HS-5 (cell line): ENCODE measurements around the gene MTMR11.
A peak's percentile ranks its signal among the peaks of the same experiment; 100 is the strongest.
"Not testable (repeated sequence)": the region's sequence is repeated elsewhere in the genome, so short reads cannot be mapped to it uniquely, and the experiment has no call there.

Experiments
- DNase-seq: peaks from one replicate; pipeline ENCODE4 v3.0.0-alpha.2; 2012; ENCODE audit warnings: low read depth

MTMR11 gene

DNA sequence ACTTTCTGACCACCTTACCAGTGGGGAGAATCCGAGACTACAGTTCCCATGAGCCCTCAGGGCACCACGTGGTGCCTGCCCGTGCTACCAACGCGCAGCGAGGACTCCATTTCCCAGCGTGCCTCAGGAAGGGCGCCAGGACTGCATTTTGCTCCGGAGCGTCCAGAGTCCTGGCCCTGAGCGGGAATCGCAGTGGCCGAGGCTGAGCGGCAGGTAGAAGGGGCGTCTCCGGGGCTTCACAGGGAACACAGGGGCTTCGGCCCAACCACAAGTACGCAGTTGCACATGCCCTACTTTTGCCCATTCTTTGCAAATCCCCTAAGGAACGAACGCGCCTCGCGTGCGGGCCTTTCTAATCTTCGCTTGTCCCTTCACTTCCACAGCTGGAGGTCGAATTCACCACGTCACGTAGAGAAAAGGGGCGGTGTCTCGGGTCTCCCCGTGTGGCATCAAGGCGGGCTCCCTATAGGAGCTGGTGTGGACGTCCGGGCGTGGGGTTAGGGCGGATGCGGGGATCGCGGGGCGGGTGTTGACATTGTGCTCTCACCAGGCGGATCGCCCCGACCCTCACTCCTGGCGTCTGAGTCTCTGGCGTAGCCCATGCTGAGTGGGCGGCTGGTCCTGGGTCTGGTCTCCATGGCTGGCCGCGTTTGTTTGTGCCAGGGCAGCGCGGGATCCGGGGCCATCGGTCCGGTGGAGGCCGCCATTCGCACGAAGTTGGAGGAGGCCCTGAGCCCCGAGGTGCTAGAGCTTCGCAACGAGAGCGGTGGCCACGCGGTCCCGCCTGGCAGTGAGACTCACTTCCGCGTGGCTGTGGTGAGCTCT lies 37.0 kb downstream of the MTMR11 start, which contains the start of gene BOLA1:
BOLA1 (plus strand) TSS at position 109 of the 825 bp plus-strand sequence; CDS start at position 601, 492 bp downstream.
- DNase-seq = peak; percentile 86

GRCh38 chr1:149896575-149896974 lies 40.1 kb downstream of the MTMR11 start:
- no peak for DNase-seq

DNA sequence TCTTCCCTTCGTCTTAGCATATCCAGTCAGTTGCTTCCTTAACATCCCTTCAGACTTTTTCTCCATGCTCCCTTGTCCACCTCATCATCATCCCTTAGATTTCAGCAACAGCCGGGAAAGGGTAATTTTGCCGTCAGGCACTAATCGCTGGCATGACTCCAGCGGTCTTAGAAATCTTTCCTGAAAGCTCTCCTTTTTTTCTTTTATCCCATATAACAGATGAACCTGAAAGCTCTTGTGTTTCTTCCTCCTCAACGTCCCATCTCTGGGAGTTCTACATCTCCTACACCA lies 47.7 kb downstream of the MTMR11 start:
- peak; percentile 31 for DNase-seq

GRCh38 chr1:149888247-149888998 lies 48.3 kb downstream of the MTMR11 start:
- no peak for DNase-seq

DNA sequence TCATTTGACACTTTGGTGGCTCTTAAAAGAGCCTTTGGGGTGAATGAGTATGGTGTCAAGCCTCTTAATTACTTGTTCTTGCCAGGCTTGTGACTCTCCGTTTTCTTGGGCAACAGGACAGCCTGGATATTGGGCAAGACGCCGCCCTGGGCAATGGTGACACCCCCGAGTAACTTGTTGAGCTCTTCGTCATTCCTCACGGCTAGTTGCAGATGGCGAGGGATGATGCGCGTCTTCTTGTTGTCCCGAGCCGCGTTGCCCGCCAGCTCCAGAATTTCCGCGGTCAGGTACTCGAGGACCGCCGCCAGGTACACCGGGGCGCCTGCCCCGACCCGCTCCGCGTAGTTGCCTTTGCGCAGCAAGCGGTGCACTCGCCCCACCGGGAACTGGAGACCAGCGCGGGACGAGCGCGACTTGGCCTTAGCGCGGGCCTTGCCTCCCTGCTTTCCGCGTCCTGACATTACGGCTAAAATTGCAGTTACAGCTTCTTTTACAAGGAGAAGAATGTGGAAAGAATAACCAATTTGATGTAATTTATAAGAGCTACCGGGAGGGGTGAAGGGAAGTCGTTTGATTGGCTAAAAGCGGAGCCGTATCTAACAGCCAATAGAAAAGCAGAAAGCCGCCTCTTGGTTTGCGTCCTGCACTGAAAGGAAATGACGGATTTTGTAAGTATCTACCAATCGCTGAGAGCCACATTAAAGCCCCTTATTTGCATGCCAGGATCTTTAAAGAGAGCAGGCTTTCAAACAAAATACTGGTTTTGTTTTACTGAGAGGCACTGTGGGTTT lies 49.0 kb downstream of the MTMR11 start:
- DNase-seq = peak; percentile 95

GRCh38 chr1:149887196-149887455 lies 49.6 kb downstream of the MTMR11 start:
- DNase-seq = not testable (repeated sequence)

- DNase-seq = peak; percentile 98
Measured at GRCh38 chr1:149886396-149887195, 50.1 kb downstream of the MTMR11 start.

- DNase-seq = not testable (repeated sequence)
Measured at GRCh38 chr1:149886121-149886395, 50.6 kb downstream of the MTMR11 start.

DNA sequence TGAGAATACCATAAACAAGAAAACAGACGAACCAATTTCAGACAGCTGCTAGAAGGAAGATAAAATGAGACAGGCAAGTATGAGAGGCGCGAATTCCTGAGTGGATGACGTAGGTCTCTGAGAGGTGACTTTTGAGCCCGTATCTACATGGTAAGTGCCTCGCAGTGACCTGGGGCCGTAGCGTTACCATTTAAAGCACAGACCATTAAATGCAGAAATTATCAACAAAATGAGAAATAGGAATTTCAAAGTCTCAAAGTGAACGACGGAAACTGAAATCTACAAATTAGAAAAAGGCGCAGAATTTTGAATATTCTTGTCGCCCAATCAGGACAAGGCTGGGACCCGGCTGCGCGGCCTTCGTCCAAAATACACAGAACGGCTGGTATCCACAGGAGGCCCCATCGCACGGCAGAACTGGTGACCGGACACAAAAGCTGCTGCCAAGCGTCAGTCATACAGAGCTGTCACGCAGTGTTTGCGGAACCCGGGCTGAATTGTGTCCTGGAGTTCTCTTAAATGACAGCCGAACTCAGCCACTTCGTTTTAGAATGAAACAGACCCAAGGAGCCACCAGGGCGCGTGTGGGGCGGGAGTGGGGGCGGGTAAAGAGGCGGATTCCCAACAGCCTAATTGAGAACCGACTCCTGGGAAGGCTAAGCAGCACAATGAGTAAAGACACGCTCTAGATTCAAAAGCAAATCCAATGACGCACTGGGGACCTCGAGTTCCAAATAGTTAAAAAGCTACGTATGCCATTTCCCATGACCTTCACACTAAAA lies 51.1 kb downstream of the MTMR11 start:
- peak; percentile 60 for DNase-seq

DNA sequence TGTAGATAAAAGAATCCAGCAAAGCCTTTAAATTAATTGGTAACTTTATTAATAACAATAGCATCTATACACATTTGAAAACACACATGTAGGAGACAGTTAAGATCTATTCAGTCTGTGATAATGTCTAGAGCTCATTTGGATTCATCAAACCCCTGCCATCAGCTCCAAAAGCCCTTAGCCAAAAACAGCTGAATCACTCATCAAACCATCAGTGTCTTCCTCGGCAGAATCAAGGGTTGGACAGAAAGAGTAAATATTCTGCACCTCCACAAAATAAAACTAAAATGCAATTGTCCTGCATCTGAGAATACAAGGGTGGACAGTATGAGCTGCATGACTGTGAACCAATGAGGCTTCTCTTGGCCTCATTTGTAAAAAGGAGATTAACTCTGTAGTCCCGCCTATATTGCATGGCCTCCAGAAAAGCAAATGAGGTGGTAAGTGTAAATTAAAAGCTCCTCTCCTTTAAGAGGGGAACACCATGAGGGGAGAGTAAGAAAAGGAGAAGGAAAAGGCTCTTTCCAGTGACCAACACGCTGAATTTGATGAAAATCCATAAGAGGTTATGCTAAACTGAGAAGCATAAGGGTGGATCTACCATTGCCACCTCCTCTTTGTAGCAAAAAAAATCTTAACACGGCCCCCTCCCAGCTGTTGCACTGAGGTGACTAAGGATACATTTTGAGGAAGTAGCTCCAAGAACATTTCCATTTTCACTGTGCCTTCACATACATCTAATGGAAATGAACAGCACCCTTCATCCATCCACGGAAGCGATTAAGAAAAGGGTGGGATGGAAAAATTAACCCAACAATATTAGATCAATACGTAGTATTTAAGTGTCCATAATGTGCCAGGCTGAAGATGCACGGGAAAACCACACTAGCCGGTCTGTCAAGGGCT lies 52.0 kb downstream of the MTMR11 start:
- DNase-seq = no peak

GRCh38 chr1:149883598-149884247 lies 53.0 kb downstream of the MTMR11 start:
- DNase-seq = no peak

DNA sequence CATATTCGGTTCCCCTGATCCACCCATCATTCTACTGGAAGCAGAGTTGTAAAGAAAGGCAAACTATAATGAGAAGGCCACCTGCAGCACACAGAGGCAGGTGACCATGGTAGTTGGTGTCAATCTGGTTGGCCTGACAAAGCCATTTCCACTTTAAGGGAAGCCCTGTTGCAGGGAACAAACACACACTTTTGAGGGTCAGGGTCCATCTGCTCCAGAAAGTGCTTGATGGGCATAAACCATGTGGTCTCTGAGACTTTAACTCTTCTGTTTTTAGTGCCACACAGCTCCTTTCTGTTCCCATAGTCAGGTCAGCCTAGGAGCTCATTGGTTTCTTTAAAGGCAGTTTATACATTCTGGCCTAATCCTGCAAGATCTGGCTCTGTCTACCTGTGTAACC lies 54.8 kb downstream of the MTMR11 start:
- DNase-seq = no peak

GRCh38 chr1:149879556-149879955 lies 57.1 kb downstream of the MTMR11 start:
- DNase-seq = no peak
